Ovary (tissue), 9 donors: ENCODE results near the gene DCAF8. TPM values are rescaled to one million over a fixed set of nuclear protein-coding genes. Genes with fewer than 3 reads are reported as not detected.

Source experiments
- DNase-seq, 5 donors: peaks; one replicate each; pipeline ENCODE4 v3.0.0-alpha.2; 2019 to 2020
- H3K27ac ChIP-seq, 2 donors: fragments of 200-600 bp; one replicate each; pipeline versions ENCODE4 v1.5.1 to v1.8.0; 2019 to 2022
- H3K27me3 ChIP-seq: fragments of 200-600 bp; one replicate; pipeline ENCODE4 v1.8.0; 2022
- H3K36me3 ChIP-seq: fragments of 200-600 bp; sonication (generic); one replicate; pipeline ENCODE4 v1.5.1; 2019
- H3K4me1 ChIP-seq: one replicate; pipeline ENCODE4 v1.8.1; 2013; ENCODE audit warnings: mild to moderate bottlenecking, moderate library complexity; ENCODE audit not compliant: insufficient read depth
- H3K4me3 ChIP-seq: fragments of 200-600 bp; sonication (generic); one replicate; pipeline ENCODE4 v1.5.1; 2017
- H3K9me3 ChIP-seq, 2 donors: fragments of 200-600 bp in 1 of 2; sonication (generic) in 1 of 2; one replicate each; pipeline versions ENCODE4 v1.5.1 to v1.8.1; 2013 to 2019; ENCODE audit warnings: mild to moderate bottlenecking in 1 of 2, moderate library complexity in 1 of 2
- EP300 ChIP-seq: sonication (generic); formaldehyde crosslinking; IDR thresholded peaks from one replicate; pipeline ENCODE4 v1.6.1; 2017; ENCODE audit warnings: antibody characterized with exemption
- POLR2A ChIP-seq: fragments of 450-650 bp; IDR thresholded peaks from one replicate; pipeline ENCODE4 v1.6.1; 2017; ENCODE audit warnings: antibody characterized with exemption, mild to moderate bottlenecking, moderate library complexity
- WGBS, 3 donors: extraction: QIAGEN DNeasy Blood & Tissue Kit in 1 of 3; methylation state at CpG; one replicate each; pipeline versions ENCODE4 v1.1.5 to v1.1.7; 2013 to 2017; 5-methylcytosine and 5-hydroxymethylcytosine counted together
- intact Hi-C, 4 donors: fragments of 100-400 bp; cut with DNase I; formaldehyde crosslinking; loops; one replicate each; pipeline versions ENCODE4 v1.11.0 to v1.15.1; 2022 to 2023
- polyA plus RNA-seq, 2 donors: library from polyadenylated mRNA; stranded (reverse); fragments of 200-250 nt in 1 of 2; fragments of 350-450 nt in 1 of 2; fragmentation: Illumina TruSeq in 1 of 2; extraction: RNeasy Lipid Tissue Mini Kit (QIAGEN cat#74804) in 1 of 2; gene quantifications; one replicate each; pipeline ENCODE4 v1.2.3, GENCODE V29; 2013 to 2014
- total RNA-seq, 7 donors: library from RNA; depleted of rRNA in 2 of 7; stranded (reverse); fragments of >200 nt in 2 of 7; fragmentation: NEBNext Ultra II Directional in 3 of 7; extraction: Animal tissue kit (Norgen Biotek cat#: 25700) in 3 of 7; gene quantifications; one replicate each; pipeline versions ENCODE4 v1.1.0 to v1.2.4, GENCODE V29; 2016 to 2023
- TF ChIP-seq, protein P1 (sequence below), 3 donors: fragments of 450-650 bp in 2 of 3; fragments of 200-600 bp in 1 of 3; IDR thresholded peaks; one replicate each; pipeline versions ENCODE4 v1.5.1 to v1.8.0; 2016 to 2022; ENCODE audit warnings: antibody characterized with exemption in 3 of 3, mild to moderate bottlenecking in 1 of 3
- donor health status: DM: no; HTN: no; CAD: no; lungs with moderate emphysema.
- donor health status: DM: no; HTN: no; CAD: no.
- donor health status: Bipolar disorder and iron deficiency.
- donor health status: DM: yes; HTN: yes; CAD: no.
- donor health status: DM: no; HTN: no; CAD: no.
- donor health status: DM: yes; HTN: yes; CAD: no.

DCAF8 gene
- total and polyA plus RNA-seq, 9 donors, result 85.2 to 147 (median 104) TPM

DNA sequence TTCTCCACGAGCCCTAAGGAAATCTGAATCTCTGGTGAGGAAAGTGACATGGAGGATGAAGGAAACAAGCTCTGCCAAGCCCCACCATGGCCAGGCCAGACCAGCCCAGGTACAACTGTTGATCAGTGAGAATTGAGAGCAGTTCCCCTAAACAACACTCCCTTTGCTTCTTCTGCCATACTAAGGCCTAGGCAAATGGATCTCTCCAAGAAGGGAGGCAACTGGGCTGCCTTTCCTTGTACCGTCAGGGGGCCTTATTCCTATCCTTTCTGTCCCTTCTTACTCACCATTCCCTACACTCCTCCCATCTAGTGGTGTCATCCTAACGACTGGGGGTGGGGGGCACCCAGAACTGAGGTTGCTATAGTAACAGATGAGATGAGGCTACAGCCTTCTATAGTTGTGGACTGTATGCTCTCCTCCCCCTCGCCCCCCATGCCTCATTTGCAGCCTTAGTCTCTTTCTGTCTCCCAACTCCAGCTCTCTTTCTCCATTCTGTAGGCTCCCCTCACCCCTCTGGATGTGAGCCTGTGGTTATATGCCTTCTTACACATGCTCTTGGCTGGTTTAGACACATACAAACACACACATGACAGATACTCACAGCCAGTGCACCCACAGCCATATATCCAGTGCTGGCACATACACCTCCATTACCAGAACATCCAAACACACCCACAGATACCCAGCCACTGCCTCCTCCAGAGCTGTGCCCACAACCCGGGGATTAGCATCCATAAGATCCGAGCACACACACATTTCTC lies 53.6 kb downstream of the DCAF8 start:
- intact Hi-C loops, result loop anchor here in 2 of 4 donors (5.0 kb wide), 1 partner anchor 106 kb away; no protein-coding TSS in a partner anchor
- no peak overlapping the region for H3K27ac ChIP-seq

GRCh38 chr1:160207771-160208556 lies 54.4 kb downstream of the DCAF8 start:
- no peak for DNase-seq
- intact Hi-C loops, result loop anchor here in 2 of 4 donors (5.0 kb wide), 1 partner anchor 106 kb away; no protein-coding TSS in a partner anchor
- Histone ChIP-seq H3K27me3 (no peaks in the 10 kb centered on the region), H3K27ac (no peak overlapping the region), H3K4me3 (no peak overlapping the region), H3K9me3 (no peaks in the 10 kb centered on the region), H3K4me1 (peaks cover 20% of the 10 kb centered on the region), H3K36me3 (no peaks in the 10 kb centered on the region)
- TF ChIP-seq, protein P1, sequence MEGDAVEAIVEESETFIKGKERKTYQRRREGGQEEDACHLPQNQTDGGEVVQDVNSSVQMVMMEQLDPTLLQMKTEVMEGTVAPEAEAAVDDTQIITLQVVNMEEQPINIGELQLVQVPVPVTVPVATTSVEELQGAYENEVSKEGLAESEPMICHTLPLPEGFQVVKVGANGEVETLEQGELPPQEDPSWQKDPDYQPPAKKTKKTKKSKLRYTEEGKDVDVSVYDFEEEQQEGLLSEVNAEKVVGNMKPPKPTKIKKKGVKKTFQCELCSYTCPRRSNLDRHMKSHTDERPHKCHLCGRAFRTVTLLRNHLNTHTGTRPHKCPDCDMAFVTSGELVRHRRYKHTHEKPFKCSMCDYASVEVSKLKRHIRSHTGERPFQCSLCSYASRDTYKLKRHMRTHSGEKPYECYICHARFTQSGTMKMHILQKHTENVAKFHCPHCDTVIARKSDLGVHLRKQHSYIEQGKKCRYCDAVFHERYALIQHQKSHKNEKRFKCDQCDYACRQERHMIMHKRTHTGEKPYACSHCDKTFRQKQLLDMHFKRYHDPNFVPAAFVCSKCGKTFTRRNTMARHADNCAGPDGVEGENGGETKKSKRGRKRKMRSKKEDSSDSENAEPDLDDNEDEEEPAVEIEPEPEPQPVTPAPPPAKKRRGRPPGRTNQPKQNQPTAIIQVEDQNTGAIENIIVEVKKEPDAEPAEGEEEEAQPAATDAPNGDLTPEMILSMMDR (IDR thresholded peaks at IDR 0.05), result no peak
- TF ChIP-seq POLR2A, result no peak
- TF ChIP-seq EP300, result no peak
- WGBS, 3 donors, result 62 to 67% (median 66%) methylated on average over 9 of the region's 9 CpGs

More for the DNA sequence above, 53.6 kb downstream of the DCAF8 start:
- no peaks in the 10 kb centered on the region for H3K9me3 ChIP-seq
- DNase-seq, result no peak
- WGBS, 3 donors, result 48 to 56% (median 48%) methylated on average over 6 of the region's 6 CpGs
- H3K4me1 ChIP-seq, result peaks cover 20% of the 10 kb centered on the region
- H3K27me3 ChIP-seq, result no peaks in the 10 kb centered on the region
- no peak overlapping the region for H3K4me3 ChIP-seq
- TF ChIP-seq EP300 (no peak), POLR2A (no peak)
- TF ChIP-seq, protein P1 (IDR thresholded peaks at IDR 0.05), result no peak
- H3K36me3 ChIP-seq, result no peaks in the 10 kb centered on the region

GRCh38 chr1:160207118-160207650 lies 55.2 kb downstream of the DCAF8 start:
- H3K27me3 ChIP-seq, result no peaks in the 10 kb centered on the region
- peaks cover 20% of the 10 kb centered on the region for H3K4me1 ChIP-seq
- no peak overlapping the region for H3K4me3 ChIP-seq
- TF ChIP-seq POLR2A (no peak), EP300 (no peak)
- TF ChIP-seq, protein P1 (IDR thresholded peaks at IDR 0.05), result no peak
- H3K27ac ChIP-seq, result peak overlapping the region in 1 of 2 donors; percentile 83
- H3K36me3 ChIP-seq, result no peaks in the 10 kb centered on the region
- WGBS, 3 donors, result 82 to 85% (median 84%) methylated on average over 4 of the region's 4 CpGs
- H3K9me3 ChIP-seq, result no peaks in the 10 kb centered on the region
- no peak for DNase-seq
- intact Hi-C loops, result loop anchor here in 2 of 4 donors (5.0 kb wide), 1 partner anchor 105 kb away; no protein-coding TSS in a partner anchor

- WGBS, 3 donors, result 45 to 58% (median 49%) methylated on average over 9 of the region's 9 CpGs
- DNase-seq, result no peak
- intact Hi-C loops, result loop anchor here in 2 of 4 donors (5.0 kb wide), 1 partner anchor 104 kb away; no protein-coding TSS in a partner anchor
- peaks cover 20% of the 10 kb centered on the region for H3K4me1 ChIP-seq
- no peaks in the 10 kb centered on the region for H3K27me3 ChIP-seq
- peak overlapping the region; percentile 43 to 83 for H3K27ac ChIP-seq
- H3K9me3 ChIP-seq, result no peaks in the 10 kb centered on the region
- TF ChIP-seq, protein P1 (IDR thresholded peaks at IDR 0.05), result no peak
- TF ChIP-seq POLR2A (no peak), EP300 (no peak)
- no peaks in the 10 kb centered on the region for H3K36me3 ChIP-seq
- H3K4me3 ChIP-seq, result peak overlapping the region; percentile 92
These were observed 55.8 kb downstream of the DCAF8 start for GRCh38 chr1:160206421-160207117.
